ENCODE results near the gene RPS6KA3. TPM values are rescaled to one million over a fixed set of nuclear protein-coding genes. Genes with fewer than 3 reads are reported as not detected.

The RPS6KA3 gene
- total RNA-seq, 4 donors from 2014 or later, result 41.6 to 57.6 (median 51.4) TPM

GRCh38 chrX:20211261-20211786 is 55.4 kb downstream of the RPS6KA3 start:
- TF ChIP-seq CTCF (IDR thresholded peaks at IDR 0.05) (no peak), POLR2A (IDR thresholded peaks at IDR 0.05) (no peak)
- no peak for DNase-seq
- Histone ChIP-seq H3K4me1 (no peaks in the 10 kb centered on the region), H3K9me3 (no peaks in the 10 kb centered on the region), H3K27ac (no peak overlapping the region), H3K27me3 (no peaks in the 10 kb centered on the region), H3K4me3 (replicated peaks in 1 of 3) (no peak overlapping the region), H3K36me3 (peaks cover 0 to 3% of the 10 kb centered on the region in 2 donors)
- intact Hi-C loops (cut with DNase I), result no loop called here
- 84 to 88% methylated on average over 4 of the region's 4 CpGs for WGBS, 2 donors

GRCh38 chrX:20205927-20206708 is 60.6 kb downstream of the RPS6KA3 start:
- 79 to 87% methylated on average over 4 of the region's 4 CpGs for WGBS, 2 donors
- intact Hi-C loops (cut with DNase I), result no loop called here
- Histone ChIP-seq H3K27ac (no peak overlapping the region), H3K4me1 (no peaks in the 10 kb centered on the region), H3K36me3 (peaks cover 0 to 3% of the 10 kb centered on the region in 2 donors), H3K27me3 (no peaks in the 10 kb centered on the region), H3K9me3 (no peaks in the 10 kb centered on the region), H3K4me3 (replicated peaks in 1 of 3) (no peak overlapping the region)
- DNase-seq, result no peak
- no peak for TF ChIP-seq POLR2A (IDR thresholded peaks at IDR 0.05)
- no peak for TF ChIP-seq CTCF (IDR thresholded peaks at IDR 0.05)

GRCh38 chrX:20204351-20204750 is 62.4 kb downstream of the RPS6KA3 start:
- TF ChIP-seq CTCF (IDR thresholded peaks at IDR 0.05) (no peak), POLR2A (IDR thresholded peaks at IDR 0.05) (no peak)
- no peaks in the 10 kb centered on the region for H3K4me1 ChIP-seq
- no peak overlapping the region for H3K27ac ChIP-seq
- H3K36me3 ChIP-seq, result peaks cover 0 to 3% of the 10 kb centered on the region in 2 donors
- no peaks in the 10 kb centered on the region for H3K9me3 ChIP-seq
- 90 to 100% methylated on average over 6 of the region's 6 CpGs for WGBS, 2 donors
- H3K4me3 ChIP-seq (replicated peaks in 1 of 3), result no peak overlapping the region
- no peak for DNase-seq
- H3K27me3 ChIP-seq, result no peaks in the 10 kb centered on the region
- intact Hi-C loops (cut with DNase I), result no loop called here

GRCh38 chrX:20197641-20198210 is 69.0 kb downstream of the RPS6KA3 start:
- Histone ChIP-seq H3K36me3 (no peaks in the 10 kb centered on the region), H3K9me3 (no peaks in the 10 kb centered on the region), H3K27ac (no peak overlapping the region), H3K4me3 (replicated peaks in 1 of 3) (no peak overlapping the region), H3K27me3 (no peaks in the 10 kb centered on the region), H3K4me1 (no peaks in the 10 kb centered on the region)
- DNase-seq, result no peak
- 89 to 94% methylated on average over 2 of the region's 2 CpGs for WGBS, 2 donors
- no peak for TF ChIP-seq CTCF (IDR thresholded peaks at IDR 0.05)
- TF ChIP-seq POLR2A (IDR thresholded peaks at IDR 0.05), result no peak
- intact Hi-C loops (cut with DNase I), result no loop called here

- no peaks in the 10 kb centered on the region for H3K36me3 ChIP-seq
- H3K27ac ChIP-seq, result no peak overlapping the region
- no peak for TF ChIP-seq POLR2A (IDR thresholded peaks at IDR 0.05)
- TF ChIP-seq CTCF (IDR thresholded peaks at IDR 0.05), result no peak
- no peak overlapping the region for H3K4me3 ChIP-seq (replicated peaks in 1 of 3)
- no peak for DNase-seq
- intact Hi-C loops (cut with DNase I), result no loop called here
- H3K4me1 ChIP-seq, result no peaks in the 10 kb centered on the region
- no peaks in the 10 kb centered on the region for H3K27me3 ChIP-seq
- no peaks in the 10 kb centered on the region for H3K9me3 ChIP-seq
Measured at GRCh38 chrX:20189171-20189570, 77.5 kb downstream of the RPS6KA3 start.

Measured in thyroid gland (tissue), 4 donors.